K562 (cell line): ENCODE results near the gene SPRING1. TPM values are rescaled to one million over a fixed set of nuclear protein-coding genes. Genes with fewer than 3 reads are reported as not detected.

Experiments used
- BMI1 ChIP-seq: fragments of 150-350 bp; IDR thresholded peaks from 2 replicates; pipeline ENCODE4 v1.6.1; 2014; ENCODE audit warnings: low read length
- CHD1 ChIP-seq: fragments of 200-600 bp; sonication (generic); IDR thresholded peaks from one replicate; pipeline ENCODE4 v1.6.1; 2012; ENCODE audit warnings: mild to moderate bottlenecking, moderate library complexity, low read length, inconsistent platforms
- CLOCK ChIP-seq: fragments of 250-450 bp; sonication (Bioruptor Pico); IDR thresholded peaks from 2 replicates; pipeline ENCODE4 v1.4.0; 2020; ENCODE audit warnings: mild to moderate bottlenecking, moderate library complexity, borderline replicate concordance
- FOXK1 ChIP-seq: sonication (generic); formaldehyde crosslinking; IDR thresholded peaks from 2 replicates; pipeline ENCODE4 v1.8.0; 2022; ENCODE audit warnings: missing genetic modification reagents, mild to moderate bottlenecking, borderline replicate concordance
- HINFP ChIP-seq: fragments of 450-650 bp; conservative IDR thresholded peaks from 2 replicates; pipeline ENCODE4 v1.6.1; 2016; ENCODE audit warnings: missing genetic modification characterization, low read depth, mild to moderate bottlenecking, control low read depth, missing compliant biosample characterization
- HMG20A ChIP-seq: fragments of 450-650 bp; formaldehyde crosslinking; conservative IDR thresholded peaks from 2 replicates; pipeline ENCODE4 v1.4.0; 2020; ENCODE audit warnings: mild to moderate bottlenecking, mixed read lengths
- NFXL1 ChIP-seq: fragments of 450-650 bp; formaldehyde crosslinking; IDR thresholded peaks from 2 replicates; pipeline ENCODE4 v1.4.0; 2021; ENCODE audit warnings: mild to moderate bottlenecking
- PURB ChIP-seq: sonication (generic); formaldehyde crosslinking; IDR thresholded peaks from 2 replicates; pipeline ENCODE4 v1.9.0; 2021; ENCODE audit warnings: low read depth, mild to moderate bottlenecking, missing genetic modification reagents
- RBM15 ChIP-seq: fragments of 200-400 bp; formaldehyde crosslinking; IDR thresholded peaks from 2 replicates; pipeline ENCODE4 v1.6.1; 2018; ENCODE audit warnings: mild to moderate bottlenecking, low read length, moderate library complexity; ENCODE audit not compliant: insufficient read depth
- RNF2 ChIP-seq: sonication (generic); IDR thresholded peaks from 2 replicates; pipeline ENCODE4 v1.6.1; 2016
- SRF ChIP-seq, 2 experiments: fragments of 250-450, 450-650 bp in 1 of 2; sonication (Bioruptor Pico) in 1 of 2; sonication (generic) in 1 of 2; formaldehyde crosslinking; IDR thresholded peaks; 2 replicates each; pipeline versions ENCODE4 v1.5.0 to v1.5.1; 2020 to 2022; ENCODE audit warnings: mild to moderate bottlenecking in 1 of 2, missing genetic modification reagents in 1 of 2
- THRB ChIP-seq: fragments of 450-650 bp; formaldehyde crosslinking; conservative IDR thresholded peaks from 2 replicates; pipeline ENCODE4 v1.4.0; 2022; ENCODE audit warnings: mild to moderate bottlenecking, missing genetic modification characterization
- USF1 ChIP-seq: sonication (generic); formaldehyde crosslinking; IDR thresholded peaks from 2 replicates; pipeline ENCODE4 v1.9.0; 2022; ENCODE audit warnings: mild to moderate bottlenecking, missing genetic modification reagents
- ZBTB33 ChIP-seq: sonication (generic); formaldehyde crosslinking; IDR thresholded peaks from 2 replicates; pipeline ENCODE4 v1.8.1; 2023; ENCODE audit warnings: mild to moderate bottlenecking, missing genetic modification reagents
- ZNF174 ChIP-seq: fragments of 250-450 bp; sonication (Bioruptor Pico); IDR thresholded peaks from 2 replicates; pipeline ENCODE4 v1.4.0; 2020; ENCODE audit warnings: mild to moderate bottlenecking
- ZNF41 ChIP-seq: fragments of 250-450 bp; sonication (Bioruptor Pico); conservative IDR thresholded peaks from 2 replicates; pipeline ENCODE4 v1.4.0; 2020; ENCODE audit warnings: mild to moderate bottlenecking
- ZNF431 ChIP-seq: sonication (generic); formaldehyde crosslinking; IDR thresholded peaks from 2 replicates; pipeline ENCODE4 v1.8.0; 2022; ENCODE audit warnings: mild to moderate bottlenecking, missing genetic modification reagents
- ZNF699 ChIP-seq: fragments of 250-450 bp; sonication (Bioruptor Pico); IDR thresholded peaks from 2 replicates; pipeline ENCODE4 v1.8.0; 2021; ENCODE audit warnings: mild to moderate bottlenecking, moderate library complexity; ENCODE audit not compliant: insufficient replicate concordance
- ZNF764 ChIP-seq: fragments of 250-450 bp; sonication (Bioruptor Pico); IDR thresholded peaks from 2 replicates; pipeline ENCODE4 v1.4.0; 2020; ENCODE audit warnings: low read depth, mild to moderate bottlenecking, moderate library complexity
- polyA plus RNA-seq, 8 experiments: library from polyadenylated mRNA; depleted of rRNA in 4 of 8; stranded (reverse) in 5 of 8; unstranded in 3 of 8; fragments of >200 nt; fragmentation: Nextera tagmentation in 2 of 8; fragmentation: Illumina TruSeq in 1 of 8; extraction: Ambion mirVana in 2 of 8; extraction: Trizol in 1 of 8; gene quantifications; 2 replicates each; pipeline versions ENCODE4 v1.2.1 to v1.2.3, GENCODE V29; 2011 to 2014; ENCODE audit warnings: inconsistent platforms in 1 of 8, missing spikeins in 1 of 8
- total RNA-seq, 7 experiments: library from RNA; depleted of rRNA in 6 of 7; stranded (reverse); fragments of >200 nt in 6 of 7; fragmentation: Illumina TruSeq in 2 of 7; extraction: Trizol in 2 of 7; gene quantifications; 2 replicates each; pipeline versions ENCODE4 v1.2.1 to v1.2.3, GENCODE V29; 2011 to 2021; ENCODE audit warnings: low replicate concordance in 1 of 7

SPRING1 gene
- total and polyA plus RNA-seq, 9 of the 15 experiments (the other 6 are each of a cell fraction or from before 2014, with no cell fraction given): 1.1 to 20.0 (median 8.0) TPM

GRCh38 chr12:116736962-116737773, 701 bp downstream of the SPRING1 start (continued):
- TF ChIP-seq ZBTB33 (CRISPR knock-in tag) (no peak), USF1 (CRISPR knock-in tag) (no peak), ZNF174 (no peak), ZNF699 (CRISPR knock-in tag) (no peak), ZNF431 (CRISPR knock-in tag) (no peak), HINFP (tag) (peak; percentile 86), NFXL1 (CRISPR knock-in tag) (no peak), ZNF41 (no peak), PURB (CRISPR knock-in tag) (no peak), FOXK1 (CRISPR knock-in tag) (no peak), RNF2 (no peak), HMG20A (no peak), ZNF764 (CRISPR knock-in tag) (no peak), CLOCK (CRISPR knock-in tag) (no peak), RBM15 (no peak), CHD1 (no peak), BMI1 (no peak), THRB (0 out of 2 replicates have a peak, but pooled peaks have one; percentile 59), SRF (CRISPR knock-in tag; IDR thresholded peaks at IDR 0.05) (no peak)
